ENCODE measurements around the gene TUBB3. TPM values are rescaled to one million over a fixed set of nuclear protein-coding genes. Genes with fewer than 3 reads are reported as not detected.

TUBB3 gene
- total RNA-seq, 1 donor from 2014 or later: 3,960 TPM

DNA sequence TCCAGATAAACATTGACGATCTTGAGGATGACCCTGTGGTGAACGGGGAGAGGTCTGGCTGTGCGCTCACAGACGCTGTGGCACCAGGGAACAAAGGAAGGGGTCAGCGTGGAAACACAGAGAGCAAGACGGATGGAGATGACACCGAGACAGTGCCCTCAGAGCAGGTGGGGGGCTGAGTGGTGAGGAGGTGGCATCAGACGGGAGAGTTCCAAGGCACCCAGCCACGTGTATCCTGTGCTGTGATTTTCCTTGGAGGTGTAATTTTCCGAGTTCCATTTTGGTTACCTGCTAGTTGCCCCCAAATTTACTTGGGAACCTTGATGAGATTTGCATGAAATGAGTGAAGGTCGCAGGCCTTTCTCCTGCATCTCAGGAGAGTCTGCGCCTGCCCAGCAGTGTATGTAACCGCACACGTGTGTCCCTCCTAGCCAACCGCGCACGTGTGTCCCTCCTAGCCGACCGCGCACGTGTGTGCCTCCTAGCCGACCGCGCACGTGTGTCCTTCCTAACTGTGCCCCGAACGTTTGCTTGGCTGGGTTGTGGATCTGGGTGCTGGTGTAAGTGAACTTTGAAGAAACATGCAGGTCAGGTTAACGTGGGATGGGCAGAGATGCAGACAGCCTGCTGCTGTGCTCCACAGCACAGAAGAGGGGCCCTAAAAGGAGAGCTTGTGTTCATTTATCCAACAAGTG lies 39.6 kb upstream of the TUBB3 start:
- H3K4me1 Mint-ChIP-seq (ENCODE audit: low read depth, unreplicated experiment): peaks cover 8% of the 10 kb centered on the region
- peak overlapping the region; percentile 36 for H3K27ac Mint-ChIP-seq (ENCODE audit: unreplicated experiment)
- no peaks in the 10 kb centered on the region for H3K36me3 Mint-ChIP-seq (ENCODE audit: unreplicated experiment)
- no peak for DNase-seq
- peaks cover 1% of the 10 kb centered on the region for H3K9me3 Mint-ChIP-seq (ENCODE audit: unreplicated experiment)
- H3K4me3 Mint-ChIP-seq (ENCODE audit: unreplicated experiment): no peak overlapping the region
- TF ChIP-seq, protein P1, sequence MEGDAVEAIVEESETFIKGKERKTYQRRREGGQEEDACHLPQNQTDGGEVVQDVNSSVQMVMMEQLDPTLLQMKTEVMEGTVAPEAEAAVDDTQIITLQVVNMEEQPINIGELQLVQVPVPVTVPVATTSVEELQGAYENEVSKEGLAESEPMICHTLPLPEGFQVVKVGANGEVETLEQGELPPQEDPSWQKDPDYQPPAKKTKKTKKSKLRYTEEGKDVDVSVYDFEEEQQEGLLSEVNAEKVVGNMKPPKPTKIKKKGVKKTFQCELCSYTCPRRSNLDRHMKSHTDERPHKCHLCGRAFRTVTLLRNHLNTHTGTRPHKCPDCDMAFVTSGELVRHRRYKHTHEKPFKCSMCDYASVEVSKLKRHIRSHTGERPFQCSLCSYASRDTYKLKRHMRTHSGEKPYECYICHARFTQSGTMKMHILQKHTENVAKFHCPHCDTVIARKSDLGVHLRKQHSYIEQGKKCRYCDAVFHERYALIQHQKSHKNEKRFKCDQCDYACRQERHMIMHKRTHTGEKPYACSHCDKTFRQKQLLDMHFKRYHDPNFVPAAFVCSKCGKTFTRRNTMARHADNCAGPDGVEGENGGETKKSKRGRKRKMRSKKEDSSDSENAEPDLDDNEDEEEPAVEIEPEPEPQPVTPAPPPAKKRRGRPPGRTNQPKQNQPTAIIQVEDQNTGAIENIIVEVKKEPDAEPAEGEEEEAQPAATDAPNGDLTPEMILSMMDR (IDR thresholded peaks at IDR 0.05; ENCODE audit: partially characterized antibody, unreplicated experiment): no peak
- H3K27me3 Mint-ChIP-seq (ENCODE audit: unreplicated experiment): peaks cover 2% of the 10 kb centered on the region

DNA sequence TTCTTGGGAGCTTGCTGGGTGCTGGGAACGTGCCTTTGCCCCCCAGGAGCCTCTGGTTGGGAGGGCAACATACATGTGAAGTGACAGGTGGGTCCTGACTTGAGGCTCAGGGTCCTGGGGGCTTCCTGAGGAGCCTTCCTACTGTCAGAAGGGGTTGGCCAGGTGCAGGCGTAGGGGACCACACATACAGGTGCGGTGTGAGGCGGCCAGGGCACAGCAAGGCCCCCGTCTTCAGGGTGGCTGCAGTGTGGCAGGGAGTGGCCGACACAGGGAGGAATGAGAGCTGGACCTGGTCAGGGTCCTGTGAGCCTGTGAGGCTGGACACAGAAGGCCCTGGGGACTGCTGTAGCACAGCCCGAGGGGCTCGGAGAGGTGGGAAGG lies 39.1 kb upstream of the TUBB3 start:
- Mint-ChIP-seq H3K9me3 (ENCODE audit: unreplicated experiment) (peaks cover 1% of the 10 kb centered on the region), H3K4me1 (ENCODE audit: low read depth, unreplicated experiment) (peaks cover 8% of the 10 kb centered on the region), H3K4me3 (ENCODE audit: unreplicated experiment) (no peak overlapping the region), H3K27ac (ENCODE audit: unreplicated experiment) (no peak overlapping the region), H3K36me3 (ENCODE audit: unreplicated experiment) (no peaks in the 10 kb centered on the region), H3K27me3 (ENCODE audit: unreplicated experiment) (peaks cover 2% of the 10 kb centered on the region)
- no peak for DNase-seq
- TF ChIP-seq, protein P1 (IDR thresholded peaks at IDR 0.05; ENCODE audit: partially characterized antibody, unreplicated experiment): no peak

DNA sequence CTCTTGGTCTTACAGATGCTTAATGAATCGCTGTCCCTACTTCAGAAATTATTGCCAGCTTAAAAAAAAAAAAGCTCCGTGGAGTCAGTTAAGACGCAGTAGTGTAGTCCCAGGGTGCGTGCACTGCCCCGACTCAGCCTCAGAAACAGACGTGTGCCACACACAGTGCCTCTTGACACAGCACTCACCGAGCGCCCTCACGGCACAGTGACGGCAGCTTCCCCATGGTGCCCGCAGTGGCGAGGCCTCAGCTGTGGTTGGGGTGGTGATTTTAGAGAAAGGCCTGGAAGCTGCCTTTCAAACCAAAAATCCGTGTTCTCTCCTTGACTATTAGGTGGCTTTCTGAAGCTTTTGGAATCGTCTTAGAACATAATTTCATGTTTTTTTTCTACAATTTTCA lies 35.9 kb upstream of the TUBB3 start:
- peaks cover 4% of the 10 kb centered on the region for H3K27me3 Mint-ChIP-seq (ENCODE audit: unreplicated experiment)
- no peak overlapping the region for H3K4me3 Mint-ChIP-seq (ENCODE audit: unreplicated experiment)
- no peaks in the 10 kb centered on the region for H3K36me3 Mint-ChIP-seq (ENCODE audit: unreplicated experiment)
- peaks cover 4% of the 10 kb centered on the region for H3K9me3 Mint-ChIP-seq (ENCODE audit: unreplicated experiment)
- H3K27ac Mint-ChIP-seq (ENCODE audit: unreplicated experiment): no peak overlapping the region
- H3K4me1 Mint-ChIP-seq (ENCODE audit: low read depth, unreplicated experiment): peaks cover 8% of the 10 kb centered on the region
- TF ChIP-seq, protein P1 (IDR thresholded peaks at IDR 0.05; ENCODE audit: partially characterized antibody, unreplicated experiment): no peak
- DNase-seq: no peak

DNA sequence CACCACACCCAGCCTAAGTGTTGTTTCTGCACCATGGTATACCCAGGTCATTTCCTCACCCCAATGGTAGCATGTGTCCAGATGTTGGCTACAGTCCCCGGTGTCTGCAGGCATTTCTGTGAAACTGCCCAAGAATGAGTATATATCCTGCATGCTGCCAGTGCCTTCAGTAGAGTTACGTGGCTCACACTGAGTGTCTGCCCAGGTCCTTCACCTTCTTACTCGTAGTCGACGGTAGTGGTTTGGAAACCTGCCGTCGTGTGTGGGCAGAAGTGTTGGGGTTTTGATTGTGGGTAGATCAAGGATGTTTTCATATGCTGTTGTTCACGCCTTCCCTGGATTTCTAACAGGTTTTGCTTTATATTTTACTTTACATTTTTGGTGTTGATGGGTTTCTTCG lies 32.9 kb upstream of the TUBB3 start:
- H3K4me1 Mint-ChIP-seq (ENCODE audit: low read depth, unreplicated experiment): peaks cover 3% of the 10 kb centered on the region
- H3K4me3 Mint-ChIP-seq (ENCODE audit: unreplicated experiment): no peak overlapping the region
- DNase-seq: no peak
- no peaks in the 10 kb centered on the region for H3K36me3 Mint-ChIP-seq (ENCODE audit: unreplicated experiment)
- peaks cover 4% of the 10 kb centered on the region for H3K9me3 Mint-ChIP-seq (ENCODE audit: unreplicated experiment)
- TF ChIP-seq, protein P1 (IDR thresholded peaks at IDR 0.05; ENCODE audit: partially characterized antibody, unreplicated experiment): no peak
- H3K27ac Mint-ChIP-seq (ENCODE audit: unreplicated experiment): no peak overlapping the region
- H3K27me3 Mint-ChIP-seq (ENCODE audit: unreplicated experiment): peaks cover 3% of the 10 kb centered on the region

DNA sequence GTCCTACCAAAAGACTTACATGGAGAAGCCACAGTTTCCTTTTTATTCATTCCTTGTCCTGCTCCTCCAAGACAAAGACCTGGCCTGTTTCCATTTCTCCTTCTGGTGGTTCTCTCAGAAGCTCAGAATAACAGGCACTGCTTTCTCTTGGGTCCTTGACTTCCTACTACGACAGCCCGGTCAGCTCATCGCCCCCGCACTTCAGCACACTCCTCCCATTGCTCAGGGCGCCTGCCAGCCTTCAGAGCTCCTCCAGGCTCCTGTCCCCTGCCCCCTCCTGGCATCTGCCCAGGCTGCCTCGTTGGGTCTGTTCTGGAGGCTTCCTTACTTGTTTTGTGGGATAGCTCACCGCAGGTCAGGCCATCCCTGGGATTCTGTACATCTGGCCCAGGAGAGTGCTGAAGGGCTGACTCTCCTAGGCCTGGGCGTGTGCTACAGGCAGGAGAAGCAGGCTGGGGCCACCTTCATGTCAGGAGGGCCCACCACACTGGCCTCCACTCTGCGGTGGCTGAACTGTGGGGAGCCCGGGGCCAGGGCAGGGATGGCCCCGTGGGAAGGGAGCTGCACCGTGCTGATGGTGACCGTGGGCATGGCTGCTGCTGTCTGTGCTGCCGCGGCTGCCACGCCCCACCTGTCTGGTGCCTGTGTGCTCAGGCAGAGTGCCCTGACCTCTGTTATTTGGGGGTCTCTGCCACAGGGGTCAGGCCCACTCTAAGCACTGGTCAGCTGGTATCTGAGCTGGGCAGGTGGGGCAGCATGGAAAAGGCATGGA lies 32.1 kb upstream of the TUBB3 start:
- Mint-ChIP-seq H3K4me1 (ENCODE audit: low read depth, unreplicated experiment) (no peaks in the 10 kb centered on the region), H3K27ac (ENCODE audit: unreplicated experiment) (no peak overlapping the region), H3K9me3 (ENCODE audit: unreplicated experiment) (peaks cover 4% of the 10 kb centered on the region), H3K4me3 (ENCODE audit: unreplicated experiment) (no peak overlapping the region), H3K36me3 (ENCODE audit: unreplicated experiment) (no peaks in the 10 kb centered on the region), H3K27me3 (ENCODE audit: unreplicated experiment) (peaks cover 2% of the 10 kb centered on the region)
- TF ChIP-seq, protein P1 (IDR thresholded peaks at IDR 0.05; ENCODE audit: partially characterized antibody, unreplicated experiment): no peak
- DNase-seq: no peak

All from glutamatergic neuron (in vitro differentiated cells).